ENCODE results near the gene SNIP1.
"Not testable (repeated sequence)": the region's sequence is repeated elsewhere in the genome, so short reads cannot be mapped to it uniquely, and the experiment has no call there.

Gene SNIP1

GRCh38 chr1:37509181-37509580 is 44.9 kb downstream of the SNIP1 start:
- DNase-seq: no peak

GRCh38 chr1:37506740-37507139 is 47.4 kb downstream of the SNIP1 start:
- DNase-seq: no peak

DNA sequence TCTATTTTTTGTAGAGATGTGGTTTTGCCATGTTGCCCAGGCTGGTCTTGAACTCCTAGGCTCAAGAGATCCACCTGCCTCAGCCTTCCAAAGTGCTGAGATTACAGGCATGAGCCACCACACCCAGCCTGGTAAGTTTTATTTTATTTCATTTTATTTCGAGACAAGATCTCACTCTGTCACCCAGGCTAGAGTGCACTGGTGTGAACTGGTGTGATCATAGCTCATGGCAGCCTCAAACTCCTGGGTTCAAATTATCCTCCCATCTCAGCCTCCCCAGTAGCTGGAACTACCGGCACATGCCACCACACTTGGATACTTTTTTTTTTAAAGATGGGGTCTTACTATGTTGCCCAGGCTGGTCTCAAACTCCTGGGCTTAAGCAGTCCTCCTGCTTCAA is 51.3 kb downstream of the SNIP1 start:
- DNase-seq: not testable (repeated sequence)

GRCh38 chr1:37502104-37502503 is 52.0 kb downstream of the SNIP1 start:
- DNase-seq: no peak

- no peak for DNase-seq
Observed at GRCh38 chr1:37501661-37502060, 52.4 kb downstream of the SNIP1 start.

DNA sequence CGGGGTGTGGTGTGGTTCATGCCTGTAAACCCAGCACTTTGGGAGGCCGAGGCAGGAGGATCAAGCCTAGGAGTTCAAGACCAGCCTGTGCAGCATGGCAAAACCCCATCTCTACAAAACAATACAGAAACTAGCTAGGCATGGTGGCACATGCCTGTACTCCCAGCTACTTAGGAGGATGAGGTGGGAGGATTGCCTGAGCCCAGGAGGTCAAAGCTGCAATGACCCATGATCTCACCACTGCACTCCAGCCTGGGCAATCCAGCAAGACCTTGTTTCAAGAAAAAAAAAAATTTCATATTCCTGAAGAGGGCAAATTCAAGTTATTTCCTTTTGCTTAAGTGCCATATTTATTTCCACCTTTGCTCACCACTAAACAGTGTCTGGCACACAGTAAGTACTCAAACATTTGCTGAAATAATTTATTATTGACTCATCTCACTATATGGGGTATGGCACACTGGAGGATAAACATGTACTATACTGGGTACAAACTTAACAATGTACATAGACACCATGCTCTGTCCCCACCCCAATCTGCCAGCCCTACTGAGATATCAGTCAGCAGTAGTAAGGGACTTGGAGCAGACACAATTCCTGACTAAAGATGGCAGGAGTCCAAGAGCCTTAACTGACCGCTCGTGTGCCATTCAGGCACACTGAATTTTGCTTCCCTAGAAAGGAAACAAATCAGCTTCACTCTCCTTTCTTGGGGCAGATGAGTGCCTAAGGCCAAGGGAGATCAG is 55.0 kb downstream of the SNIP1 start:
- DNase-seq: no peak

- DNase-seq: no peak
Observed at GRCh38 chr1:37497832-37498231, 56.3 kb downstream of the SNIP1 start.

DNA sequence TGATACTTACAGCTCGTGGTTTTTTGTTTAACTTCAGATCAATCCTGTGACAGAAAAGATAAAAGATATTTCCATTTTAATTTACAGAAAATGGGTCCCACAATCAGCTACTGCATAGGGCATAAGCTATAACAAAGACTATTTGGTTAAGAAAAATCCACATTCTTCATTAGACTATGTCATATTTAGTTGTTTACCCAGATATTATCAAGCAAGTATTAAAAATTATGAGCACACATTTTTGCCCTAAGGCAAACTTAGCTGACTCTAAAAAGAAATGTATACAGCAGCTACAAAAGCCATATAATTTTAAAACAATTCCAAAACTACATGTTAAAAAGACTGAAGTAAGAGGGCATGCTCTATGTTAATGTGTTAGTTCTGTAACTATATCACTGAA is 58.2 kb downstream of the SNIP1 start:
- DNase-seq: no peak

- DNase-seq: no peak
Observed at GRCh38 chr1:37493336-37494098, 60.6 kb downstream of the SNIP1 start.

- no peak for DNase-seq
Observed at GRCh38 chr1:37487619-37487984, 66.5 kb downstream of the SNIP1 start.

DNA sequence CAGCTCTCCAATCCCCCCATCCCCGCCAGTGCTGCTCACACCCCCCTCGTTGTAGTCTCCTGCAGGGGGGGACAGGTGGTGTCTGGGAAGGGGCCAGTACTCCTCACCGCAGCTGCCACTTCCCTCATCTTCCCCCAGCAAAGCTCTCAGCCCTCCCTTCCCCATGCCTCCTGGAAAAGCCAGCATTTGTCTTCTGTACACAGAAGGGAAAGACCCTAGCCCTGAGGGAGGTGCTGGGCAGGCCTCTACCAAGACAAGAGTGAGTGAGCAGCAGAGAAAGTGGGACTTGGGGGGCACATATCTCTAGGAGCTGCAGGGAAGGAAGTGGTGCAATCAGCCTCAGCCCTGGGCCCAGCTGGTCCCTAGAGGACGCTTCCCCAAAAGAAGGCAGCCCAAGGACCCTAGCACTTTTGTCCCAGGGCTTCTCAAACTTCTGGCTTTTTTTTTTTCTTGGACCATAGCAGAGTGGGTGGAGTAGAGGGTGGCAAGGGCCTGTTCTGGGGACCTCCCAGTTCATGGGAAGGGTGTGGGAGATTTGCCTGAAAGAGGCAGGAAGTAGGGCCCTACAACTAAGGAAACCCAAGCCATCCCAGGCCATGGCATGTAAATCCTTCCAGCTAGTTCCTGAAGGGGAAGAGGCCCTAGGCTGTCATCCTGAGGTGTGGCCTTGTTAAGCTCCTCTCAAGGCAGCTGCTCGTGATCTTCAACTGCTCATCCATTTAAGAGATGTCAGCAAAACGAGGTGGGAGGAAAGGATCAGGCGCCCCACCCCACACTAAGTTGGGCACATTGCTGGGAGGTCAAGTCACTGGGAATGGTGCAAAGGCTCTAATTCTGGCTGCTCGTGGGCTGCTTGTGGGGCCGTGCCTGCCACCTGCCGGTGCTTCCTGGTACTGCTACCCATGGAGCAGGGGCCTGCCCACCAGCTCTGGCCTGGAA is 67.1 kb downstream of the SNIP1 start:
- DNase-seq: peak; percentile 85

- no peak for DNase-seq
Observed at GRCh38 chr1:37485902-37486679, 68.0 kb downstream of the SNIP1 start.
